Caco-2 (cell line): ENCODE measurements around the gene TRDN. TPM values are rescaled to one million over a fixed set of nuclear protein-coding genes. Genes with fewer than 3 reads are reported as not detected.

Source experiments
- BruUV-seq: library from RNA; stranded (reverse); fragments of 400-500 nt; replicated peaks from 2 replicates; lab custom pipeline; 2021; lab: Mats Ljungman, UMichigan
- CTCF ChIA-PET: fragments of 300-600 bp; sonication (Branson Sonifier 250); formaldehyde crosslinking; loops from one replicate; lab custom pipeline; 2022; ENCODE audit warnings: antibody characterized with exemption; lab: Charles Lee
- POLR2A ChIA-PET: fragments of 300-600 bp; sonication (Branson Sonifier 250); formaldehyde crosslinking; loops from one replicate; lab custom pipeline; 2022; ENCODE audit warnings: antibody characterized with exemption; lab: Charles Lee
- DNase-seq, 2 experiments: peaks; one replicate each; pipeline versions ENCODE4 v3.0.0 to v3.0.0-alpha.2; 2020 to 2022
- H3K27me3 ChIP-seq: replicated peaks from 2 replicates; pipeline ENCODE4 v1.6.0; 2011; ENCODE audit warnings: low read length; ENCODE audit not compliant: control insufficient read depth, insufficient read depth
- H3K36me3 ChIP-seq: 2 replicates; pipeline ENCODE4 v1.5.1; 2011; ENCODE audit warnings: low read length; ENCODE audit not compliant: control insufficient read depth, insufficient read depth
- H3K4me1 ChIP-seq: fragments of 250-450 bp; sonication (Bioruptor Pico); 2 replicates; pipeline ENCODE4 v1.5.1; 2020; ENCODE audit warnings: mild to moderate bottlenecking
- H3K4me3 ChIP-seq: 2 replicates; pipeline ENCODE4 v1.5.1; 2011; ENCODE audit warnings: low read depth, mild to moderate bottlenecking, control low read depth, low read length
- H3K9me3 ChIP-seq: fragments of 250-450 bp; sonication (Bioruptor Pico); 2 replicates; pipeline ENCODE4 v1.5.1; 2020; ENCODE audit warnings: mild to moderate bottlenecking, moderate library complexity
- H3K27ac Mint-ChIP-seq: one replicate; pipeline ENCODE4 v1.8.0; 2022; ENCODE audit warnings: mixed read lengths; ENCODE audit not compliant: unreplicated experiment
- H3K27me3 Mint-ChIP-seq: one replicate; pipeline ENCODE4 v1.8.0; 2022; ENCODE audit warnings: mixed read lengths; ENCODE audit not compliant: insufficient read depth, unreplicated experiment
- H3K36me3 Mint-ChIP-seq: one replicate; pipeline ENCODE4 v1.8.0; 2022; ENCODE audit warnings: mild to moderate bottlenecking, mixed read lengths; ENCODE audit not compliant: insufficient read depth, unreplicated experiment
- H3K4me1 Mint-ChIP-seq: one replicate; pipeline ENCODE4 v1.8.0; 2022; ENCODE audit warnings: low read depth, mixed read lengths; ENCODE audit not compliant: unreplicated experiment
- H3K4me3 Mint-ChIP-seq: one replicate; pipeline ENCODE4 v1.8.0; 2022; ENCODE audit warnings: mild to moderate bottlenecking, moderate library complexity, mixed read lengths; ENCODE audit not compliant: unreplicated experiment
- H3K9me3 Mint-ChIP-seq: one replicate; pipeline ENCODE4 v1.8.0; 2022; ENCODE audit warnings: mixed read lengths; ENCODE audit not compliant: unreplicated experiment
- CTCF ChIP-seq, 2 experiments: fragments of 200-600 bp in 1 of 2; IDR thresholded peaks; 1 replicate in 1 of 2; 2 replicates in 1 of 2; pipeline versions ENCODE4 v1.5.1 to v1.8.0; 2011 to 2022; ENCODE audit warnings: antibody characterized with exemption in 1 of 2, control low read depth in 1 of 2, inconsistent platforms in 1 of 2, low read depth in 1 of 2, low read length in 1 of 2, mild to moderate bottlenecking in 1 of 2, moderate library complexity in 1 of 2; ENCODE audit not compliant: insufficient read depth in 1 of 2, severe bottlenecking in 1 of 2, unreplicated experiment in 1 of 2
- intact Hi-C: fragments of 100-400 bp; cut with micrococcal nuclease; formaldehyde crosslinking; loops from one replicate; pipeline ENCODE4 v1.10.0; 2022; ENCODE audit not compliant: unreplicated experiment
- total RNA-seq: library from RNA; stranded (reverse); gene quantifications from 2 replicates; pipeline ENCODE4 v1.2.3, GENCODE V29; 2022

TRDN gene
- total RNA-seq, 1 experiment from 2014 or later: not detected

DNA sequence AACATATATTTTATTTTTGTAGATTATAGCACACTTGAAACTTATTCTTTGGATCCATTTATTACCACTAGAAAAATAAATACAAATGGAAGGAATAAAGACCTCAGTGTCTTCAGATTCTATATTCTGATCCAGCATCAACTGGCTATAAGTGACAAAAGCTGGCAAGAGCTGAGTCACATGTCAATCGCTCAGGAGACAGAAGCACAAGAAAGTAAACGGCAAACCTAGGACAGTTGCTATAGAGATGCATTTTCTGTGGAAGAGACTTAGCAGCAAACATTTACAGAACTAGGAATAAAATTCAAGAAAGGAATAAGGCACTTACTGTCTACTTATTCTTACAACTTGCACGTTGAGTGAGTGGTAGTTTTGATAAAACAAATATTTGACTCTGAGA is 410.4 kb downstream of the TRDN start:
- TF ChIP-seq CTCF (IDR thresholded peaks at IDR 0.05; ENCODE audit: insufficient read depth in 1 of 2, low read depth in 1 of 2, low read length in 1 of 2, severe bottlenecking in 1 of 2, unreplicated experiment in 1 of 2): no peak
- Histone ChIP-seq H3K4me1 (no peaks in the 10 kb centered on the region), H3K9me3 (no peaks in the 10 kb centered on the region), H3K27me3 (no peaks in the 10 kb centered on the region), H3K36me3 (no peaks in the 10 kb centered on the region), H3K4me3 (no peak overlapping the region)
- peaks cover 4% of the 10 kb centered on the region for H3K27me3 Mint-ChIP-seq
- intact Hi-C loops: no loop called here
- no peaks in the 10 kb centered on the region for H3K9me3 Mint-ChIP-seq
- no peak overlapping the region for H3K27ac Mint-ChIP-seq
- no peak overlapping the region for H3K4me3 Mint-ChIP-seq
- ChIA-PET POLR2A (no interaction called here), CTCF (no interaction called here)
- DNase-seq: no peak
- no peaks in the 10 kb centered on the region for H3K4me1 Mint-ChIP-seq
- BruUV-seq: no TSS peak
- H3K36me3 Mint-ChIP-seq: no peaks in the 10 kb centered on the region

DNA sequence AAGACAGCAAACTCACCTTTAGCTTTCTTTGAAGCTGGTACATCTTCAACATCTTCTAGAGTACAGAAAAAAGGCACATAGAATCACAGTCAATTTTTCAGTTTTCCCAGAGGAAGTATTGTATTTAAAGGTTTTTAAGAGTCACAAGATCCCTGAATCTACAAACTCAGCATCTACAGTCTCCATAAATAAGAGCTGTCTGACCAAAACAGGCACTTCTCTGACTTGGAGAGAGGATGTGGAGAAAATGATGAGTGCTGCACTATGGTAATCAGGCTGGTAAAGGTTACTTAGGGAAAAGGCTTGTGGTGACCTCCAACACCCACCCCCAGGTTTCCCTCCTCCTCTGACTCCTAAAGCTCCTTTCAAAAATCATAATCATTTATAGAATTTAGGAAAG is 412.7 kb downstream of the TRDN start:
- intact Hi-C loops: no loop called here
- Histone ChIP-seq H3K4me3 (no peak overlapping the region), H3K36me3 (no peaks in the 10 kb centered on the region), H3K9me3 (no peaks in the 10 kb centered on the region), H3K27me3 (no peaks in the 10 kb centered on the region), H3K4me1 (no peaks in the 10 kb centered on the region)
- BruUV-seq: no TSS peak
- Mint-ChIP-seq H3K27ac (no peak overlapping the region), H3K27me3 (peaks cover 4% of the 10 kb centered on the region), H3K9me3 (no peaks in the 10 kb centered on the region), H3K36me3 (no peaks in the 10 kb centered on the region), H3K4me3 (no peak overlapping the region), H3K4me1 (no peaks in the 10 kb centered on the region)
- POLR2A ChIA-PET: no interaction called here
- TF ChIP-seq CTCF (IDR thresholded peaks at IDR 0.05; ENCODE audit: insufficient read depth in 1 of 2, low read depth in 1 of 2, low read length in 1 of 2, severe bottlenecking in 1 of 2, unreplicated experiment in 1 of 2): no peak
- no peak for DNase-seq
- CTCF ChIA-PET: no interaction called here

GRCh38 chr6:123223461-123223860 is 413.3 kb downstream of the TRDN start:
- Mint-ChIP-seq H3K4me3 (no peak overlapping the region), H3K4me1 (no peaks in the 10 kb centered on the region), H3K27ac (no peak overlapping the region), H3K27me3 (peaks cover 4% of the 10 kb centered on the region), H3K36me3 (no peaks in the 10 kb centered on the region), H3K9me3 (no peaks in the 10 kb centered on the region)
- Histone ChIP-seq H3K27me3 (no peaks in the 10 kb centered on the region), H3K4me3 (no peak overlapping the region), H3K9me3 (no peaks in the 10 kb centered on the region), H3K36me3 (no peaks in the 10 kb centered on the region), H3K4me1 (no peaks in the 10 kb centered on the region)
- no peak for TF ChIP-seq CTCF (IDR thresholded peaks at IDR 0.05; ENCODE audit: insufficient read depth in 1 of 2, low read depth in 1 of 2, low read length in 1 of 2, severe bottlenecking in 1 of 2, unreplicated experiment in 1 of 2)
- no peak for DNase-seq
- no TSS peak for BruUV-seq
- CTCF ChIA-PET: no interaction called here
- intact Hi-C loops: no loop called here
- POLR2A ChIA-PET: no interaction called here
